CD4-positive, alpha-beta T cell treated with Interleukin-6 at 100 ng/mL for 8 hours (primary cell): Measurements from ENCODE around the gene PGM2.
"Not testable (repeated sequence)": the region's sequence is repeated elsewhere in the genome, so short reads cannot be mapped to it uniquely, and the experiment has no call there.

Source experiments
- DNase-seq: peaks from one replicate; pipeline ENCODE4 v3.0.0-alpha.2; 2020; ENCODE audit warnings: mixed read lengths, low spot score

Gene PGM2

DNA sequence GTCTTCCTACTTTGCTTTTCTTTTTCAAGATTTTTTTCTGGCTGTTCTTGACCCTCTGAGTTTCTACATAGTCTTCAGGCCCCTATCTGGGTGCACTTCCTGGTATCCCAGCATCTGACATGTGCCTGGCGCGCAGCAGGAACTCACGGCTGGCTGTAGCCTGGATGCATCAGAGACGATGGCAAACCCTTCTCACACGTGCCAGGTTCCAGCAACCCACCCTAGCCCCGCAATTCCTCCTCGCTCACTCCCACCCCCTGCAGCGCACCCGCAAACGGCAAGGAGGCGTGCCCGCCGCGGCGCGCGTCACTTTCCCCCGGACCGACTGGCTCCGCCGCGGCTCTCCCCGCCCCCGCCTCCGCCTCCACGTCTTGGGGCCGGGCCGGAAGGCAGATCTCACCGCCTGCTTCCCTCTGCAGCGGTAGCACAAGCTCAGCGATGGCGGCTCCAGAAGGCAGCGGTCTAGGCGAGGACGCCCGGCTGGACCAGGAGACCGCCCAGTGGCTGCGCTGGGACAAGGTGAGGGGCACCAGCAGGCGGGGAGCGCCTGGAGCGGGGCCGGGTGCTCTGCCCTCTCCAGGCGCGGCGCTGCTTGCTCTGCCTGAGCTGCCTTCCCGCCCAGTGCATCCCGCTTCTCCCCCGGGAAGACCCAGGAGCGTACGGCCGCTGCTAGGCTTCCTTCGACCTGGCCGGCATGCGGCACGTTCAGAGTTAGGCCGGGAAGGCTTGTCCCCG, at the start of gene PGM2:
TSS of gene PGM2 (plus strand) at position 392 of the 735 bp plus-strand sequence. CDS start at position 439, 47 bp downstream.
- DNase-seq: peak; percentile 86

DNA sequence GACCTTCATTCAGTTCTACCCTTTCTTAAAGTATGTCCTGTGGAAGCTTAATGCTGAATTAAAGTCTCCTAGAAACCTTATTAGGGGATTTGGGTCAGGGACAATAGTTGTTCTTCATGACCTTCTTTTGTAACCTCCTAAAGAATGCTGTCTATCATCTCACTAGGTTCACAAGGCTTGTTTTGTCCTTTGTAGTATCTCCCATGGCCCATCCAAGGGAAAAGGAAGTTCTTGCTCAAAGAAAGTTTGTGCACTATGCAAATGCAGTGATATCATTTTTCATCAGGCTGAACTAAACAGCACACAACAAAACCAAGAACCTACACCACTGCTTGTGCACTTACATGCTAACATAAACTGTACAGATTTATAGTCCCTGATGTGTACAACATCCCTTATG, 46.6 kb upstream of the PGM2 start:
- DNase-seq: no peak

DNA sequence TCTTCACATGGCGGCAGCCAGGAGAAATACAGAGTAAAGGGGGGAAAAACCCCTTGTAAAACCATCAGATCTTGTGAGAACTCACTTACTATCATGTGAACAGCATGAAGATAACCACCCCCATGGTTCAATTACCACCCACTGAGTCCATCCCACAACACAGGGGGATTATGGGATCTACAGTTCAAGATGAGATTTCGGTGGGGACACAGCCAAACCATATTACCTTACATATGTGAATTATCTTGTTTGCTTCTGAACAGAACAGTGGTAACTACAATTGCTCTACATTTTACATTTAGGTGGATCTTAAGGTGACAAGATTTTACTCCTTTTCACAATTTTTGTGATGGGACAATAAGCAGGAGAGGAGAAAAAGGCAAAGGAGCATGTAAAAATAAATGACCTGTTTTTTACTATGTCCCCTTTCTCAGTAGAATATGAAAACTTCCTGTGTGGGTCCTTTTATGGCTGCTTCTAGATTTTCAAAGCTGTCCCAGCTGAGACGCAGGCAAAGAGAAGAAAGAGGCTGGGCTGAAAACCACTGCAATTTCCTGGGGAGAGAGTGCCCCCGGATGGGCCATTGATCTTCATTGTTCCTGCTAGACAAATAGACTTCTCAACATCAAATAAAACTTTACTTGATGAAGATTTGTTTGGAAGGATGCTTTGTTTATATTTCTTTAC, 45.9 kb upstream of the PGM2 start:
- peak; percentile 79 for DNase-seq

DNA sequence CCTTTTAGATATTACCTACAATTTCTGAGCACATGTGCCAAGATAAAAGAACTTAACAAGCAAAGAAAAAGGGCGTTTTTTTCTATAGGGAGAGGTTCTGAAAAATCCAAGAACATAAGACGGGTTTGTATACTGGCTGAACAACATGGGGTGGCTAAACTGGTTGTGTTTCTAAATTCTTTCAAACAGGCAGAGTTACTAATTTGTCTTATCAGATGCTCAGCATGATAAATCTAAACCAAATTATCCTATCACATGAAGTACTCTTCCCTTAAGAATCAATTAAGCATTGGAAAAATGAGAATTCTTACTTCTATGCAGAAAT, 45.4 kb upstream of the PGM2 start:
- DNase-seq: no peak

DNA sequence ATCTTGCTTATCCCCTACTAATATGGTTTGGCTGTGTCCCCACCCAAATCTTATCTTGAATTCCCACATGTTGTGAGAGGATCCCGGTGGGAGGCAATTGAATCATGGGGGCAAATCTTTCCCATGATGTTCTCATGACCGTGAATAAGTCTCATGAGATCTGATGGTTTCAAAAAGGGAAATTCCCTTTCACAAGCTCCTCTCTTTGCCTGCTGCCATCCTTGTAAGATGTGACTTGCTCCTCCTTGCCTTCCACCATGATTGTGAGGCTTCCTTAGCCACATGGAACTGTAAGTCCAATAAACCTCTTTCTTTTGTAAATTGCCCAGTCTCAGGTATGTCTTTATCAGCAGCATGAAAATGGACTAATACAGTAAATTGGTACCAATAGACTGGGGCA, 40.2 kb upstream of the PGM2 start:
- DNase-seq: not testable (repeated sequence)

DNA sequence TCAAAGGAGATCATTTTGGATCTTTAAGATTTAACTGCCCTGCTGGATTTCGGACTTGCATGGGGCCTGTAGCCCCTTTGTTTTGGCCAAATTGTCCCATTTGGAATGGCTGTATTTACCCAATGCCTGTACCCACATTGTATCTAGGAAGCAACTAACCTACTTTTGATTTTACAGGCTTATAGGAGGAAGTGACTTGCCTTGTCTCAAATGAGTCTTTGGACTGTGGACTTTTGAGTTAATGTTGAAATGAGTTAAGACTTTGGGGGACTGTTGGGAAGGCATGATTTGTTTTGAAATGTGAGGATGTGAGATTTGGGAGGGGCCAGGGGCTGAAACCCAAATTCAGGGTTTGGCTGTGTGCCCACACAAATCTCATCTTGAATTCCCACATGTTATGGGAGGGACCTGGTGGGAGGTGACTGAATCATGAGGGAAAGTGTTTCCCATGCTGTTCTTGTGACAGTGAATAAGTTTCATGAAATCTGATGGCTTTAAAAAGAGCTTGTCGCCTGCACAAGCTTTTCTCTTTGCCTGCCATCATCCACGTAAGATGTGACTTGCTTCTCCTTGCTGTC, 38.5 kb upstream of the PGM2 start:
- not testable (repeated sequence) for DNase-seq

DNA sequence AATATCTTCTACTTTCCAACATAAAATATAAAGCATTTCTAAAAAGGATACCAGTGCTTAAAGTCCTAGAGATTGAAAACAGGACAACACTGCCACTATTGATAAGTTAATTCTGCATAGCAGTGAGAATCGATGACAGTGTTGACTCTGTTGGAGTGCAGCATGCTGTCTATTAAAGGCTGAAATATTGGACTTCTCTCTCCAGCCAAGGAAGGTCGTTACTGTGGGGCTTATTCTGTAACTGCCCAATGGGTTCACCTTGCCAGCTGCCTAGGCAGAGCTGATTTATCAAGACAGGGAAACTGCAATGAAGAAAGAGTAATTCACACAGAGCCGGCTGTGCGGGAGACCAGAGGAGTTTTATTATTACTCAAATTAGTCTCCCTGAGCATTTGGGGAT, 37.7 kb upstream of the PGM2 start:
- DNase-seq: no peak

DNA sequence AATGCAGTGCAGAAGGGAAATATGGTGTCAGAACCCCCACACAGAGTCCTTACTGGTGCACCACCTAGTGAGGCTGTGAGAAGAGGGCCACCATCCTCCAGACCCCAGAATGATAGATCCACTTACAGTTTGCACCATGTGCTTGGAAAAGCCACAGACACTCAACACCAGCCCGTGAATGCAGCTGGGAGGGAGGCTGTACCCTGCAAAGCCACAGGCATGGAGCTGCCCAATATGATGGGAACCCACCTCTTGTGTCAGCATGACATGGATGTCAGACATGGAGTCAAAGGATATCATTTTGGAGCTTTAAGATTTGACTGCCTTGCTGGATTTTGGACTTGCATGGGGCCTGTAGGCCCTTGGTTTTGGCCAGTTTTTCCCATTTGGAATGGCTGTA, 34.2 kb upstream of the PGM2 start:
- DNase-seq: no peak

DNA sequence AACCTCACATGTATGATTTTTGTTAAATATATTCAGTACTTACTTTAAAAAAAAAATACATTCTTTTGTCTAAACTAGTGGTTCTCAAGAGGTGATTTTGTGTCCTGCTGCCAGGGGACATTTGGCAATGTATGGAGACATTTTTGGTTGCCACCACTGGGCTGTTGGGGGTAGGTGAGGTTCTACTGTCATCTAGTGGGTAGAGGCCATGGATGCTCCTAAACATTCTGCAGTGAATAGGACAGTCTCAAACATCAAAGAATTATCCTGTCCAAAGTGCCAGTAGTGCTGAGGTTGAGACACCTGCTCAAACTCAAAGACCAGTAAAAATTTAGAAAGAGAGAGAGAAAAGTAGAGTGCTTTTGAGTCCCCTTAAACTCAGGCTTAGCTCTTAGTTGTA, 32.9 kb upstream of the PGM2 start:
- peak; percentile 10 for DNase-seq

DNA sequence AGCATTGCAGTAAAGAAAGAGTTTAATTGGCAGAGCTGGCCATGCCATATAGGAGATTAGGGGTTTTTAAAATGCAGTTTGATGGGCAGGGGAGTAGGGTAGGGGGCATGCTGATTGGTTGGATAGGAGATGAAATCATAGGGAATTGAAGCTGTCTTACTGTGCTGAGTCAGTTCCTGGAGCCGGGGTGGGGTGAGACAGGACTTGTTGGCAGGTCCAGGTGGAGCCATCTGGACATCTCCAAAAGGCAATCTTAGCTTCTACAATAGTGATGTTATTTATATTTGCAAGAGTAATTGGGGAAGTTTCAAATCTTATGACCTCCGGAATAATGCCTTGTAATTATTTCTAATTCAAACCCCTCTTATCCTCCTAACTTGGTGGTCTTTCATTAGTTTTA, 32.4 kb upstream of the PGM2 start:
- no peak for DNase-seq

DNA sequence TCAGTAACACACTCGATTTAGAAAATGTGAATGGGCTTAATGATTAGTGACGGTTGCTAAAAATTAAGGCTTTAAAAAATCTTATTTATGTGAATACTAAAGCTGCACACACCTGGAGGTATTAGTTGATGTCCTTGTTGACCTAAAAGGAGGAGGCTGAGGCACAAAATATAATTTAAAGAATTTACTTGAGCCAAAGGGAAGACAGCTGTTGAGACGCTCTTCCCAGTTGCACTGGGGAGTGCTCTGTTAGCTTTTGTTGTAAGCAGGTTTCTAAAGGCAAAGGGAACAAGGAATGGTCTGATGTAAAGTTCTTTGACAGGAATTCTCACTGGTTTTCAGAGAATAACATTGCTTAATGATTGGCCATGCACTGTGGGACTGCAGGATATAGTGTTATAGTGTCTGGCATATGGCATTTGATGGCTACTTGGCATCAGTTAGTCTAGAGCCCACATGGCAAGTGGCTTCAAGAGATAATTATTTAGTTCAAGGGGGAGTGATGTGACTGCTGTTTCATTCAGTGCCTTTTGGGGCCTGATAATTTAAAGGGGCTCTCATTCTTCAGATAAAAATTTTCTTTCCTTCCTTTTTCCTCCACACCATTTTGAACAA, 30.8 kb upstream of the PGM2 start:
- no peak for DNase-seq

DNA sequence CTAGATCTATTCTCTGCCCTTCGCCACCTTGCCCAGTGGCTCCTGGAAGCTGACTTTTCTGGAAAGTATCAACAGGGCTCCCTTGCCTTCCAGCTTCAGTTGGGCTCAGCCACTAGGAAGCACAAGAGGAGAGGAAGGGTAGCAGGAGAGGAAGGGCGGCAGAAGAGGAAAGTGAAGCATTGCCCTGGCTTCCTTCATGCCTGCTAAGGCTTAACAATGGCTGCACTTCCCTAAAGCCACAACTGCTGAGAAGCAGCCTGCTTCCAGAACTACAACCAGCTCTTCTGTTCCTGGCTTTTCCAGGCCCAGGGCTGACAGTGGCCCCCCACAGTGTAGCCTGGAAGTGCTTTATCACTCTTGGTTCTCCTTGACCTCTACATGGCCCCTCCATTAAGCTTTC, 29.1 kb upstream of the PGM2 start:
- DNase-seq: no peak

DNA sequence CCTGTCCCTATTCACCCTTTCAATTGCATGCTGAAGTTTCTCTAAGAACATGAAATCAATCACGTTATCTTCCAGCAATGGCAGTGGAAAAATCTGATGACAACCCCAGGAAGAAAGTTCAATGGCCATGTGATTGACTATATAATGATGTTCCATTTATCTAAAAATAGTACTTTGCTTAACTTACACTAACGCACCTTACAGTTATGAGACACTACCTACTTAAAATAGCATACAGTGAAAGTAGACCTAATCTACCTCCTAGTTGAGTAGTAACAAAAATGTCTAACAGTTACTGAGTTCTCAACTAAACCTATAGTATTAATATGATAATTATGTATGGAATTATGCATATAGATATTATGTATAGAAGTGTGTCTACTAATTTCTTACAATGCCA, 28.6 kb upstream of the PGM2 start:
- DNase-seq: no peak

DNA sequence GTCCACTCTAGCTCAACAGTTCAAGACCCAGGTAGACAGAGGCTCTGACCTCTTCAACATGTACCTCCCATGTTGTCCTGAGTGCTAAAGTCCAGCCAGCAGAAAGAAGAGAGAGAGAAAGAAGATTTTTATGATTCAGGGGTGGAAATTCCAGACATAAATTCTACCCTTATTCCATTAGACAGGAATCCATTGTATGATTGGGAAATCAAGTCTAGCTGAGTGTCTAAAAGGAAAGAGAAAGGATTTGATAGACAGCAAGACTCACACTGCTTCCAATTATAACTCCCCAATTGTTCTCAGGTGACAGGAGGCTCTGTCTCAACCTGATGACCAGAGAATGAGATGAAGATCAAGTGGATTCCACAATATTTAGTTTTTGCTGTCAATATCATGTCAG, 27.9 kb upstream of the PGM2 start:
- DNase-seq: no peak

DNA sequence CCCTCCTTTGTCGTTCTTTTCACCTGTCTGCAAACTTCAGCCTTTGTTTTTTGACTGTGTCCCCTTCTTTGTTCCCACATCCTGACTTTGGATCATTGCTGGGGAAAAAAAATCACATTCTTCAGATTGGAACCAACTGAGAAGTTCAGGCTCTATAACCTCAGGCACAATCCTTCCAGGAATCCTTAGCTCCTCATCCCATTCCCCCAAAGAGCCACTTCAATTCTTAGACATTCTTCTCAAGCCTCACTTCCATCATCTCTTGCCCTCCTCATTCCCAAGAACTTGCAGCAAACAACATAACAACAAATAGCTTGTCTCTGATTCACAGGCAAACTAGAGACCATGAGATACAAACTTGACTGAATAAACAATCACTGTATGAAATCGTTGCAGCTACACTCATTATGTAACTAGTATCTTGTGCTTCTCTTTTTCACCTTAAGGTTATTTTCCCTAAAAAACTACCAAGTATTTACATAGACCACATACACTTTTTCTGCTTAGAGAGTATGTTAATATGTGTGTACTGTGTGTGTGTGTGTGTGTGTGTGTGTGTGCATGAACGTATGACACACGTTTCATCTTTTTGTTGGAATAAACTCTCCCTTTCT, 26.4 kb upstream of the PGM2 start:
- DNase-seq: no peak

DNA sequence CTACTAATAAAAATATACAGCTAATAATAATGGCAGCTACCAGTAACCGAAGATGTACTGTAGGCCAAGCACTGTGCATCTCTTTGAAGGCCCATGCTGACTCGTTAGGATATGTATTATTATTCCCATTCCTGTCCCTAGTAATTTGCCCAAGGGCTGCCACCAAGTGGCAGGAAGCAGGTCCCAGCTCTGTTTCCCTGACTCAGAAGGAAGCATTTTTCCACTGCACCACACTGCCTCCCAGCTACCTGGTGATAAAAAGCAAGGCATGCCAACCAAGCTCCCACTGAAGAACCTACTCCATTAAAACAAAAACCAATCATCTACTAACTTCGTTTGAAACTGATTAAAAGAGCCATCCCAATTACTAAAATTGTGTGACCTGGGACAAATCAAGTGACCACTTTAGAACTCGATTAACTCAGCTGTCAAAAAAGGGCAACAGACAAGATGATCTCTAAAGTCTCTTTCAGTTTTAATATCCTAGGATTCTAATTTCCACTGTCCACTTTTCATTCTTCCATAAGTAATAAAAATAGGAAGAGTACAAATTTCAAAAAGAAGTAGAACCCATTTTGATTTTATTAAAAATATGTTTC, 24.3 kb upstream of the PGM2 start:
- DNase-seq: no peak

DNA sequence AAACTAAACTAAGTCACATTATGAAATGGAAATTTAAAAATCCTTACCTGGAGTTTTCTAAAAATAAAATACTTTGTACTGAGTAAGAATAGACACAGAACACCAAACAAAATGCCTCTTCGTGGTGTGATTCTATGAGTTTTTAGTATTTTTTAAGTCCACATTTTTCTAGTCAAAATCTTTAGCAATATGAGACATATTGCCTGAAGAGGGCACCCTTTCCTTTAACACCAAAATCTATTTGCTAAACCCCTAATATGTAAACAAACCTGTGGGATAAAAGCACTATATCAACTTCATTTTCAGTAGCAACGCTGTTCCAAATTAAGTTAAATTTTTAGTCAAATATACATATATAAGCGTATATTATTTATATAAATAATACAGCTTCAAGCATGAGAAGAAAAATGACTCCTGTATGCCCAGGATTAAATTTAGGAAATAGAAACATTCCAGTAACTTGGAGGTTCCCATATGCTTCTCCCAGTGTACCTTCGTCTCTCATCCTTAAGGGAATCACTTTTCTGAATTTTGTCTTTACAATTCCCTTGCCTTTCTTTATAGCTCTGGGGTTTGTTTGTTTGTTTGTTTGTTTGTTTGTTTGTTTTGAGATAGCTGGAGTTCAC, 23.0 kb upstream of the PGM2 start:
- DNase-seq: peak; percentile 57

DNA sequence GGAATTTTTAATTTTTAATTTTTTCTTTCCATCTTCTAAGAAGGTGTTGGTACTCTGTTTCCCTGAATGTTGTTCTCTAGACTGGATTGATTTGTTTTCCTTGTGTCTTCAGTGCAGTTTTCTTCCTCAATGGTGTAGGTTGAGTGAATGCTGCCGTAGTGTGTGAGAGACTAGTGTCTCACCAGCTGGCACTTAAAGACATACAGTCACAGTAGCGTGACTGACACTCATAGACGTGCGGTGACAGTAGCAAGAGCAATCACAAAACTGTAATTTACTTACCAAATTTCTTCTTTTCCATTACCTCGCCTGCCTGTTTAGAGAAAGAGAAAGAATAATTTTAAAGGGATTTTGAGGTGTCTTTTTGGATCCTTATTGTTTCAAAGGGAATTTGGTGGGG, 21.4 kb upstream of the PGM2 start:
- no peak for DNase-seq

DNA sequence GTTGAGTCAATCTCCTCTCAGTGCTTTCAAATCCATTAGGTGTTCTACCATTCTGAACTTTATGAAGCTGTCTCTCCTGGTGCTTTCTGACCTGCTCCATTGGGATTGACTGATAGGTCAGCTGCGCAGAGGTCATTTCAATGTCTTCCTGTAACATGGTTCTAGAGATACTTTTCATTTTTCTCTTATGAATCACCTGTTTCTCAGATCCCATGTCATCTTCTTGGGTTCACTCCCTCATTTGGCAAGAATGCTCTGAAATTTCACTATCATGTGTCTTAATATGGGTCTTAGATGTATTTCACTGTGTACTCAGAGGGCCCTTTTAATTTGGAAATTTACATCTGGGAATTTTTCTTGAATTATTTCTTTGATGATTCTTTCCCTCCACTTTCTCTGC, 13.8 kb upstream of the PGM2 start:
- DNase-seq: no peak

DNA sequence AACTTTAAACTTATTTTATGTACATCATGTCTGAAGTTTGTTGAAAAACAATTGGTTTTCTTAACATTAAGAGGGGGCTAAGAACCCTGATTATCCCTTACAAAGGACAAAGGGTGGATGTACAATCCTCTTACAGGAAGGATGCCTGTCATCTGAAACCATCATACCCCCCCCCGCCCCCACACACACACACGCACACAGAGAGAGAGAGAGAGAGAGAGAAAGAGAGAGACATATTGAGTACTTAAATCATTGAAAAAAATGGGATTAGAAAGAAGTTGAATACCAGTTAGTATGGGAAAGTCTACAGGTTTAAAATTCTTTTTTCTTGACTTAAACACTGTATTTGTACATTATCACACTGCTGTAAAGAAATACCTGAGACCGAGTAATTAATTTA, 10.9 kb upstream of the PGM2 start:
- no peak for DNase-seq

DNA sequence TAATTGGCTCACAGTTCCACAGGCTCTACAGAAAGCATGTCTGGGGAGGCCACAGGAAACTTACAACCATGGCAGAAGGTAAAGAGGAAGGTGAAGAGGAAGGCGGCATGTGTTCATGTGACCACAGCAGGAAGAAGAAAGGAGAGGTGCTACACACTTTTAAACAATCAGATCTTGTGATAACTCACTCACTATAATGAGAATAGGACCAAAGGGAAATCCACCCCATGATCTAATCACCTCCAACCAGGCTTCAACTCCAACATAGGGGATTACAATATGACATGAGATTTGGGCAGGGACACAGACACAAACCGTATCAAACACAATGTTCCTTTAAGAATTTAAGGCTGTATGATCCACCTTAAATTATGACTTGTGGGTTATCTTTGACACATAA, 10.5 kb upstream of the PGM2 start:
- peak; percentile 53 for DNase-seq

DNA sequence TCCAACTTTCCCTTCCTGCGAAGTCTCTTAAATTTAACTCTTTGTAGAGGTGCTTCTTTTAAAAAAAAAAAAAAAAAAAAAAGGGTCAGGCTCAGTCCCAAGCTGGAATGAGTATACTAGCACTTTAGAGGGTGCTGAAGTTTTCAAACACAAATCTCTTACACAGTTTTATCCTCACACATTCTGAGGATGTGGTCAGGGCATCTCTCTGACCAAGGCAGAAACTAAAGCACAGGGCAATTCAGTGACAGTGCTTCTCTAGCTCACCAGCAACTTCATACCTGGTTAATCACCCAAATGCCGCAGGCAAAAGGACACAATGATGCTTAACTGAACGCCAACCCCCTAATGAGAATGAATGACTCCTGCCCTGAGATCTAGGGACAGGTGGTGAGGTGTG, 9.8 kb upstream of the PGM2 start:
- no peak for DNase-seq
